Hepatocyte (in vitro differentiated cells): ENCODE results near the gene METAP1D.

Experiments used
- EZH2 ChIP-seq: fragments of 200-600 bp; sonication (generic); IDR thresholded peaks from 2 replicates; pipeline ENCODE4 v1.6.1; 2016; ENCODE audit warnings: antibody characterized with exemption, mild to moderate bottlenecking, borderline replicate concordance
- EZH2phosphoT487 ChIP-seq: fragments of 200-600 bp; sonication (generic); IDR thresholded peaks from one replicate; pipeline ENCODE4 v1.6.1; 2018; ENCODE audit warnings: antibody characterized with exemption, mild to moderate bottlenecking, low read depth, moderate library complexity; ENCODE audit not compliant: unreplicated experiment, severe bottlenecking
- TF ChIP-seq, protein P1 (sequence below): fragments of 200-600 bp; sonication (generic); IDR thresholded peaks from 2 replicates; pipeline ENCODE4 v1.5.1; 2016; ENCODE audit warnings: antibody characterized with exemption, mild to moderate bottlenecking; ENCODE audit not compliant: poor library complexity

DNA sequence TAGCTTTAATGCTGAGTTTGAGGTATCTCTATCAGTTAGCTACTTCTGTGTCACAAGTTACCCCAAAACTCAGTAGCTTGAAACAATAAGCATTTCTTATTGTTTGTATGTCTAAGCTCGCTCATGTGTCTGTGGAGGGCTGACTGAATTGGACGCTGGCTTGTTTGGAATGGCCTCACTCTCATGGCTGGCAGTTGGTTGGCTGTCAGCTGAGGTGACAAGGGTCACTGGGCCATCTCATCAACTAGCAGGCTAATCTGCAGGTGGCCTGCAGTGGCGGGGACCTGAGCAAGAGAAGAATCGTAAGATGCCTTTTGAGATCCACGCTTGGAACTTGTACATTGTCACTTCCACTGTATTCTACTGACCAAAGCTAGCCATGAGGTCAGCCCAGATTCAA lies 116.4 kb downstream of the METAP1D start:
- TF ChIP-seq, protein P1, sequence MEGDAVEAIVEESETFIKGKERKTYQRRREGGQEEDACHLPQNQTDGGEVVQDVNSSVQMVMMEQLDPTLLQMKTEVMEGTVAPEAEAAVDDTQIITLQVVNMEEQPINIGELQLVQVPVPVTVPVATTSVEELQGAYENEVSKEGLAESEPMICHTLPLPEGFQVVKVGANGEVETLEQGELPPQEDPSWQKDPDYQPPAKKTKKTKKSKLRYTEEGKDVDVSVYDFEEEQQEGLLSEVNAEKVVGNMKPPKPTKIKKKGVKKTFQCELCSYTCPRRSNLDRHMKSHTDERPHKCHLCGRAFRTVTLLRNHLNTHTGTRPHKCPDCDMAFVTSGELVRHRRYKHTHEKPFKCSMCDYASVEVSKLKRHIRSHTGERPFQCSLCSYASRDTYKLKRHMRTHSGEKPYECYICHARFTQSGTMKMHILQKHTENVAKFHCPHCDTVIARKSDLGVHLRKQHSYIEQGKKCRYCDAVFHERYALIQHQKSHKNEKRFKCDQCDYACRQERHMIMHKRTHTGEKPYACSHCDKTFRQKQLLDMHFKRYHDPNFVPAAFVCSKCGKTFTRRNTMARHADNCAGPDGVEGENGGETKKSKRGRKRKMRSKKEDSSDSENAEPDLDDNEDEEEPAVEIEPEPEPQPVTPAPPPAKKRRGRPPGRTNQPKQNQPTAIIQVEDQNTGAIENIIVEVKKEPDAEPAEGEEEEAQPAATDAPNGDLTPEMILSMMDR, result no peak
- TF ChIP-seq EZH2 (no peak), EZH2phosphoT487 (no peak)
